Frontal cortex (tissue), 4 donors: ENCODE measurements around the gene FBXW7. TPM values are rescaled to one million over a fixed set of nuclear protein-coding genes. Genes with fewer than 3 reads are reported as not detected.

Experiments
- DNase-seq, 2 donors: peaks; one replicate each; pipeline ENCODE4 v3.0.0; 2012; ENCODE audit warnings: low spot score in 2 of 2
- FAIRE-seq: peaks from 2 replicates; lab custom pipeline; 2012; peaks lifted over from hg19 to GRCh38; lab: Jason Lieb, UNC
- total RNA-seq: library from RNA; depleted of rRNA; stranded (reverse); fragments of >200 nt; gene quantifications from one replicate; pipeline ENCODE4 v1.2.3, GENCODE V29; 2014
- donor health status: control.
- donor health status: control.
- donor health status: control.

Gene FBXW7
- total RNA-seq, 1 donor from 2014 or later, result 433 TPM

DNA sequence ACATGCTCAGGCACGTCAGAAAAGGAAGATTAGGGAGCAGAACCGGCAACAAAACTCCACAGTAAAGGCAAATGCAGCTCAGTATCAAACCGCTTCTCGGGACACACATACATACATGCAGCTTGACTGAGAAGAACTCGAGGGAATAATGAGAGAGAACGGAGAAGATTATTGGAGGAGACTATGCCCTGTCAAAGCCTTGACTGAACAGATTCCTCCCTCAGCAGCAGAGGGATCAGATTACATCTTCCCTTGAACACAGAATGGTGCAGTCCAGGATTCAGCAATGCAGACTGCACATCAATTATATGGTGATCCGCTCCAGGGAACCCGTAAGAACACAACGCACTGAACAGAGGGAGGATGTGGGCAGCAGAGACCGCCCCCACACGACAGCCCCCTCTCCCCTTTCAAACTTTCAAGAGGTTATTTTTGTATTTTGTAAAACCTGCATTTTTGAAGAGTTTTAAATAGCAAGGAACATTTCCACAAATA lies 183.2 kb downstream of the FBXW7 start:
- FAIRE-seq (no peak), DNase-seq (peak in 1 of 2 donors; percentile 9)

DNA sequence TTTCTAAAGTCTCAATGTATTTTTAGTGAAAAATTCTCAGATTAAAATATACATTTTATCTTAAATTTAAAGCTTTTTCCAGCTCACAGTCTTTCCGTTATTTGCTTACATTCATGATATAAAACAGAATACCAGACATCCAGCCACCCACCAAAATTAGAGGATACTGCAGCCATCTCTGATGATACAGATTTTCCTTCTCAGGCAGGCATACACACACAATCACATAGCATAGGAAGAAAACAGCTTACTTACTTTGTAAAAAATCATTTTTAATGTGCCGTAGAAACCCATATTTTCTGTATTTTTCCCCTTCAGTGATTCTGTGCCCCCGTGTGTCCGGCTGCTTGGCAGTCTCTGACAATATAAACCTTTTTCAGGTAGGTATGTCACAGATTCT lies 183.7 kb downstream of the FBXW7 start:
- no peak for FAIRE-seq
- DNase-seq, result no peak

DNA sequence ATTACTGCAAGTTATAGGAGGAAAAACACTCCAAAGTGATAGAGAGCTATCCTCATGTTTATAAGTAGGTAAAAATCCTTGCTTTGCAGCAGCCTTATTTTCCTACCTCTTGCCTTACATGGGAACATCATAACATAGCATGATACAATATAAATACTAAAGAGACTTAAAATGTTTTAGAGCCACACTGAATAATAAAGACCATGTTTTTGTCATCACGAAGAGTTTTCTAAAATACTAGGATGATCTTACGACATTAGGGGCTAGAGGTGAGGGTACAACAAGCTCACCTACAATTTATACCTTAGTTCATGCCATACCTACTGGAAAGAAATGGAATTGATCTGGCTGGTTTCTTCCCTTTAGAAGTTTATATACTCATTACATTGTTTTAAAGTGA lies 184.8 kb downstream of the FBXW7 start:
- no peak for FAIRE-seq
- no peak for DNase-seq

DNA sequence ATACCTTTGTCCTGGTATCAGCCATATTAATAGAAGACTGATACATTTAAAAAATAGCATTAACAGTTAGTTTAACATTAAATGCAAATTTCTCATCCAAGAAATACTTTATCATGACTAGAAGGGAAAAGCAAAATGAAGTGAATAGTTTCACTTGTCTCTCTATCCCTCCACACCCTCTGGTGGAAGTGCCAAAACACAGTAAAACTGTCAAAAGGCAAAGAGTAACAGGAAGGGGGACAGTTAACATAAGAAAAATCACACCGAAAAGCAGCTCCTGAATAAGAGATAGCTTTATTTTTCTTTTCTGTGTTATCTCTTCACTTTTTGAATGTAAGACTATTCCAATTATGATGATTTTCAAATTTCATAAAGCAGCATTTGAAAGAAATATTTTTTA lies 187.2 kb downstream of the FBXW7 start:
- DNase-seq (no peak), FAIRE-seq (no peak)

DNA sequence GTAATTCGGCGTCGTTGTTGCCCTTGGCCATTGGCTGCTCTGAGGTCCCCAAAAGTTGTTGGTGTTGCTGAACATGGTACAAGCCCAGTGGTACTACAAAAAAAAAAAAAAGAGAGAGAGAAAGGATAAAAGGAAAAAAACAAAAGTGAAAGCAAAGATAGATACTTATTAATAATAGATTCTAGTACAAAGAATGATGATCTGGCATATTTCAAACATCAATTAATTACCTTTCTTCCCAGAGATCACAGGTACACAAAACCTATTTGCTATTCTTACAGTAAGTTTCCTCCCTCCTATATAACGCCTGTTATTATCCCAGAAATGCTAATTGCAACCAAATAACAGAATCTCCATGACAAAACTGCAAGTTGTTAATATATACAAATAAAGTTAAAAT lies 188.9 kb downstream of the FBXW7 start:
- FAIRE-seq, result no peak

DNA sequence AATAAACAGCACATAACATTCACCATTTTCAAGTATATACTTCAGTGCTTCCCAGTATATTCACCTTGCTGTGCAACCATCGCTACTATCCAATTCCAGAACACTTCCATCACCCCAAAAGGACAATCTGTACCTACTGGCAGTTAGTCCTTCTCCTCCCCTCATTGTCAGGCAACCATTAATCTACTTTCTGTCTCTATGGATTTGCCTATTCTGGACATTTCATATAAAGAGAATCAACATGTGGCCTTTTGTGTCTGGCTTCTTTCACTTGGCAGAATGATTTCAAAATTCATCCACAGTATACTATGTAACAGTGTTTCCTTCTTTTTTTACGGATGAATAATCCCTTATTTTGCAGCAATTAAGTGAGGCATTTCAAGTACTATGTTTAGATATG lies 189.4 kb downstream of the FBXW7 start:
- FAIRE-seq (no peak), DNase-seq (no peak)

More for the DNA sequence above, 188.9 kb downstream of the FBXW7 start:
- no peak for DNase-seq

DNA sequence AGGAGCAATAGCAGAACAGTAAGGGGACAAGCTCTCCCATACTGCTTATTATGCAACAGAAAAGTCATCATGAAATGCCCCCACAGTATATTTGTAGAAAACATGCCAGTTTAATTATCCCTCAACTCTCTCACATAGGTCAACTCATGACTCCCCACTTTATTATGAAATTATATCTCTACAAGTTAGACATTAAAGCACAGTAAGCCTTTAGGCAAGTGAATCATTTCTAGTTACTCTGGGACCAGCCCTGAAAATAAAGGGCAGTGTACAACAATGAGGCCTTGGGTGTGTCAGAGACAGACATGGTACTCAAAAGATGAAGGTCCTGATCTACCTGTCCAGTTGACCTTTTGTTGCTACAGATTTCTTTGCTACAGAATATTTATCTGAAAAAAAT lies 191.9 kb downstream of the FBXW7 start:
- no peak for FAIRE-seq

DNA sequence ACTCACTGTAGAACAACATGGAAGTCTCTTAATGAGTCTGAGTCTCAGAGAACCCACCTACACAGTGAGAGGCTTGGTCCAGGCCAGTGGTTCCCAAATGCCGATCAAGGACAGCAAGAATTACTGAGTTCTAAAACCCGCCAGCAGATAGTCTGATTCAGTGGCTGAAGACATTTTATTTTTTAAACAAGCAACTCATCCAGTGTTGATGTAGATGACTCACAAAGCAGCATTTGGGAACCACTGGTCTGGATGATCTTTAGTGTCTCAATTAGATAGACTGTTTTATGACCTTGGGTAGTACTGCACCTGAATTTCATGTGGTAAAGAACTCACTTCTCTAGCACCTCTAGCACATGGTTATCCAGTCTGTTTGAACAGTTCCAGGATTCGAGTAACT lies 193.6 kb downstream of the FBXW7 start:
- DNase-seq (no peak), FAIRE-seq (no peak)

More for the DNA sequence above, 191.9 kb downstream of the FBXW7 start:
- DNase-seq, result no peak

DNA sequence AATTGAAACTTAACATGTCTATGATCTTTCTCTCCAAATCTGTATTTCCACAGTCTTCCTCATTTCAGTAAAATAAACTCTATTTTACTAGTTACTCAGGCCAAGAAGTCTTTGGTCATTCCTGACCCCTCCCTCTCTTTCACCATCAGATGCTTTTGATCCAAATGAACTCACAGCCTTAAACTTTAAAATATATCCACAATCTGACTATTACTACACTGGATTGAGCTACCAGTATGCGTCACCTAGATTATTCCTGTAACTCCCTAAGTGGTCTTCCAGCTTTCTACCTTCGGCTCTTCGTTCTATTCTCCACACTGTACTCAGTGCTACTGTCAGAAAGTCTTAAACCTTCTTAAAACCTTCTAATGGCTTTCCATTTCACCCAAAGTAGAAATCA lies 195.1 kb downstream of the FBXW7 start:
- FAIRE-seq, result no peak
- no peak for DNase-seq

DNA sequence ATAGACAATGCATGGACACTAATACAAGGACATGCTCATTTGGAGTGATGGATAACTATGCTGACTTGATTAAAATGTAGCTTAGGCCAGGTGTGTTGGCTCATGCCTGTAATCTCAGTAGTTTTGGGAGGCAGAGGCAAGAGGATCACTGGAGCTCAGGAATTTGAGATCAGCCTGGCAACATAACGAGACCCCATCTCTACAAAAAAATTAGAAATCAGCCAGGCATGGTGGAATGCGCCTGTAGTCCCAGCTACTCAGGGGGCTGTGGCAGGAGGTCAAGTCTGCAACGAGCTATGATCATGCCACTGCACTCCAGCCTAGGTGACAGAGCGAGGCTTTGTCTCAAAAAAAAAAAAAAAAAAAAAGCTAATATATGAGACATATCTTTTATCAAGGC lies 196.3 kb downstream of the FBXW7 start:
- DNase-seq (no peak), FAIRE-seq (no peak)

DNA sequence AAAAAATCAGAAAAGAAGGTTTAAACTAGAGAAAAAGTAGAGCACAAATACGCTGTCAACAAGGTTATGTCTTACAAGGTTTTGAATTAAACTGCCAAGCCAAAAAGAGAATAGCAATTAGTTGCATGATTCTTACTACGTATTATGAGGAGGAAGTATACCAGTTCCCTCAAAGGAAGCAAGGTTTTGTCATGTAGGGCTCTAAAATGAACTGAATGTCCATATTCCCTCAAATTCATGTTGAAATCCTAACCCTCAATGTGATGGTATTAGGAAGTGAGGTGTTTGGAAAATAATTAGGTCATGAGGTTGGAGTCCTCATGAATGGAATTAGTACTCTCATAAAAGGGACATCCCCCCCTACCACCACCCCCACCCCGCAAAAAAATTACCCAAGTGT lies 201.0 kb downstream of the FBXW7 start:
- DNase-seq (no peak), FAIRE-seq (no peak)

DNA sequence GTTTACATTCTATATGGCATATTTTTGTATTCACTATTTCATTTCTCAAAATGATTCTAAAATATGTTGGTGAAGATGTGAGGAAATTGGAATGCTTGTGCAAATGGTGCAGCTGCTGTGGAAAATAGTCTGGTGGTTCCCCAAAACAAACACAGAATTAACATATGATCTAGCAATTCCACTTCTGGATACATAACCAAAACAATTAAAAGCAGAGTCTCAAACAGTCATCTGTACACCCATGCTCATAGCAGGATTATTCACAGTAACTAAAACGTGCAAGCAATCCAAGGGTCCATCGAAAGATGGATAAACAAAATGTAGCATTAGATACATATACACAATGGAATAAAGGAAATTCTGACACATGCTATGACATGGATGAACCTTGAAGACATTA lies 204.8 kb downstream of the FBXW7 start:
- DNase-seq (no peak), FAIRE-seq (no peak)

DNA sequence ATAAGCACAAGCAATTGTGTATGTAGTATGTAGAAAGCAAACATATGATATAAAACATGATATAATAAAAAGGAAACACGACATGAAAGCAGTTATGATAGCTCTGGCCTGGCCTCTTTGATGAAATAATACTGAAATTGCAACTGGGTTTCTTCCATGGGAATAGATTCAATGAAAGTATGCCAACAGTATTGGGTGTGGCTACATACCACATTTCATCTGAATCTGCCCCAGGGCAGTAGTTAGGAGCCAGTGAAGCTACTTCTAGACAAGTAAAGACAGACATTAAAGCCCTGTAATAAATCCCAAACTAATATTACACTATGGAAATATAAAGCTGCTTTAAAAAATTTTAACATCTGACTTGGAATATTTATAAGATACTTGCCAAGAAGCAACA lies 207.3 kb downstream of the FBXW7 start:
- FAIRE-seq (no peak), DNase-seq (no peak)

DNA sequence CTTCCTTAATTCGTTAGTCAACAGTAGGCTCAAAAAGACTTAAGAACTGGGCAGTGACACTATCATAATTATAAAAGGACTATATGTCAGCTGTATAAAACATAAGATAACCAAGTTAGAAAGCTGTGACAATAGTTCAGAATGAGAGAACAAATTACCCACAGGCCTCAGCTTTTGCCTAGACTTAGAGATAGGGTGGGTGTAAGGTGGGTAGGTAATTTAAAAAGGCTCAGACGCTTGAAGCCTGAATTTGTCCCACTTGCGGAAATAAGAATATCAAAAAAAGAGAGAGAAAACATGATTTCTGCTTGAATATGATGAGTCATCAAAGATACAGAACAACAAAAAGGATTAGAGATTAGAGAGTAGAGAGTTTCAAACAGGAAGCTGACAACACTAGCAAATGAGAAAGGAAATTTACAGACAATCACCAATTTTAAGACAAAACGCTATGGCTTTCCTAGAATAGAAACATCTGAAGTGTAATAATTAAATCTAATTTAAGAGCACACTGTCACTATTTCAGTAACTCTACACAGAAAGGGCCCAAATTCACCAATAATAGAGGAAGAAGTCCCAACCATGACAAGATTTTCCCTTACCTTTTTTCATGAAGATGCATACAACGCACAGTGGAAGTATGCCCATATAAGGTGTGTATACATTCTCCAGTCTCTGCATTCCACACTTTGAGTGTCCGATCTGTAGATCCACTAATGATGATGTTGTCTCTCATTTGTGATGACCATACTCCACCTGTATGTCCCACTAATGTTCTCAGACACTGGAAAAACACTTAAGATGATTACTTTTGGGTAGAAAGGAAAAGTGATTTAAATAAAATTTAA lies 208.1 kb downstream of the FBXW7 start:
- FAIRE-seq, result no peak
- no peak for DNase-seq

DNA sequence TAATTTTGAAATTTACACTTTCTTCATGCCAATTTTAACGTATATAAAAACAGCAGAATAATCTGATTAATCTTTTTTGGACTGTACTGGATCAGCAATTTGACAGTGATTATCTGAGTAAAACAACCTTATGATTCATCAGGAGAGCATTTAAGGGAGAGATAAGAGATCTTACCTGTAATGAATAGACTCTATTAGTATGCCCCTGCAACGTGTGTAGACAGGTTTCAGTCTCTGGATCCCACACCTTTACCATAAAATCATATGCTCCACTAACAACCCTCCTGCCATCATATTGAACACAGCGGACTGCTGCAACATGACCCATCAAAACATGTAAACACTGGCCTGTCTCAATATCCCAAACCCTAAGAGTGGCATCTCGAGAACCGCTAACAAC lies 210.1 kb downstream of the FBXW7 start:
- DNase-seq, result no peak

DNA sequence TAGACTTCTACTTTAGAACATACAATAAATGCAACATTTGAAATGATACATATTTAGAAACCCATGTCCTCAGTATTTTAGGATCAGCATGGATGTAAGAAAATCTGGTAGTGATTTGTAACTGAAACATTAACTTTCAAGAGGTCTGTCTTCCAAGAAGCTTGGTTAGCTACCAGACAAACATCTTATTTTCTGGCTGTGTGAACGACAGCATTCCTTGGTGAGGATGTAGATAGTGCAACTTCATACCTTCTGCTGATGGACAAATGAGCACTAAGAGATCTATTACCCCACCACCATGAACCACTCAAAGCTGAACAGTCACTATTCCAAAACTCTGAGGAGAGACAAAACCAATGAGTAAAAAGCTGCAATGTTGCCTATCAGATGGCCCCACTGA lies 212.7 kb downstream of the FBXW7 start:
- no peak for DNase-seq
- no peak for FAIRE-seq

More for the DNA sequence above, 210.1 kb downstream of the FBXW7 start:
- no peak for FAIRE-seq

DNA sequence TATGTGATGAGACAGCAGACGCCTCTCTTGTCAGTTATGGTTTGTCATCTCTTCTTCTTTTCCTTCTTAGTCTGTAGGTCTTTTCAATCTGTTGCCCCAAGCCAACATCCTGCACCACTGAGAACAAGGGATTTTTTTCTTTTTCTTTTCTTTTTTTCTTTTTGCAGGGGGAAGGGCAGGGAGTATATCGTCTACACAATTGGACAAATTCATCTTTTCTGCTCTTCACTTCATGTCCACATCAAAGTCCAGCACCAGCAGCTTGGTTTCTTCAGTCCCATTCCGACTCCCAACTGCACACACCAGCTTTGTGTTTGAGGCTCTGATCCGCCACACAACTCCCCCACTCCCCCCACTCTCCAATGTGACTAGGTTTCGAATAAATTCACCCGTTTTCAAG lies 213.2 kb downstream of the FBXW7 start:
- no peak for DNase-seq
- no peak for FAIRE-seq

DNA sequence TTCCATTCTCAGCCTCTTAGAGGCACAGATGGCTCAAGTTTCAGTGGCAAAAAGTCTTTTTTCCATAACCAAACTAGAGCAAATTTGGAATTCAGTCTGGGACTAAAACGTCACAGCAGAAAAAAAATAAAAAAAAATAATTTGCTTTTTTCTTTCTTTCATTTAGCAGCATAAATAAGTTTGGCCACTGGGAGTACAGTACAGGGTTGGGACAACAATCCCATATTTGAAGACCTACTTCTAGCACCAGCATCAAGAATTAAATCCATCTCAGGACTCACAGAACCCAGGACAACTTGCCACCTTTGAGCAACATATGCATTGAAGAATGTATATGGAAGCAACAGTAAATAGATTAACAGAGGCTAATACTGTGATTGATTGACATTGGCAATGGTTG lies 214.0 kb downstream of the FBXW7 start:
- no peak for DNase-seq
- no peak for FAIRE-seq

DNA sequence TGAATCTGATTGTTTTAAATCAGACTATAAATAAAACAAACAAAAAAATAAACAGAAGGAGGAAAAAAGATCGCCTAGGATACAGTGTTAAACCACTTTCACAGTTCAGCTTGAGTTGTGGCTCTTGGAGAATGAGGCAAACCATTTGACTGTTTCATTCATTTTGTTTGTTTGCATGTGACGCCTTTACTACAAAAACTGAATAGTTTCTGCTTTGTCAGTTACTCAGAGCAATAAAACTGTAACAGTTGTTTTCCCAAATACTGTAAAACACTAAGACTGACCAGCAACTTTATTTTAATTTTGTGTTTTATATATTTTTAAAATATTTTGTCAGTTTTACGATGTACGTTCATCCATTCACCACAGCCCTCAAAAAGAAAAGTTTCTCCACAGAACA lies 214.5 kb downstream of the FBXW7 start:
- DNase-seq (no peak), FAIRE-seq (no peak)

DNA sequence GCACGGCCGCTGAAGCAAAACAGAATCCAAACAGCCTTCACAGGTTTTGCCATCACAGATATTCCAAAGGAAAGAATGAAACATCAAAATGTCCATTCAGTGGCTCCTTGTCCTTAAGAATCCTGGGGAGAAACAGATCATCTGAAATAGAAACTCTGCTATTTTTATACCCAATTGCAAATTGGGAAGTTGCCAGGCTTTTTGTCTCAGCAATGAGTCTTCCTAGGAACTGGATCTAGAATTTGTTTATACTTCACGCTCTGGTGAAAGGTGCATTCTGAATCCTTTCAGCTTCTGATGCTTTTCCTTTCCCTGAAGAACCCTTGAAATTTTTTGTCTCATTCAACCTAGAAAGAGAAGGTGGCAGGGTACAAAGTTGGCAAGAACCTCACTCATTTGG lies 218.9 kb downstream of the FBXW7 start:
- no peak for DNase-seq
- FAIRE-seq, result no peak

DNA sequence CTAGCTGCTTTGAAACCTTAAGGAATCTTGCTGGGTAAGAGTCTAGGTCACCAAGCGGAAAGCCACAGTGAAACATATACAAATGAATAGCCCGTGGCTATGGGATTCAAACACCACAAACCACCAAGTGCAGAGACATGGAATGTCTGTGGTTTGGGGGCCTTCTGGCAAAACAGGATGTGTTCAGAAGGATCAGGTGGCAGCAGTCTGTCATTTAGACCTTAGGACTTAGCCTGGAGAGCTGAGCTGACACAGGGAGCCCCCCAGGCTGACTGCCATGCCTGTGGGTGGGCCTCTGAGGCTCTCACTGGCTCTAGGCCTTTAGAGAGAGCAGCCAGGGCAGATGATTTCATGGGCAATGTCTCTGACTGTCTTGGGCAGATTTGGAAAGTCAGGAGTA lies 225.6 kb downstream of the FBXW7 start:
- FAIRE-seq, result no peak
- DNase-seq, result no peak

DNA sequence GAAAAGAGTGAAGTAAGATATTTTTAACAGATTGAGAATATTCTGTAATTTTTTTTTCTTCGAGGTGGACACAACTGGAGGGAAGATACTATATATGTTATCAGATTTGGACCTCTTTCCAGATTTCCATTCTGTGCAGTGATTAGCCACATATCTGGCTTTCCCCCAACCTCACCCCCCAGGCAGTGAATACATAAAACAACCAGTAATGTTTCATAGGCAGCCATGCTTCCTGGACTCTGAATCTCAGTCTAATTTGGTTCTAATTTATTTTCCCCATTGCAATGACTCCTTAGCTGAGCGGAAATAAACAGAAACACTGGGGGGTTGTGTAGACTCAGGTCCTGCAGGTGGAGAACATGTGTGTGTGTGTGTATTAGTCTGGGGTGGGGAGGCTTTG lies 226.5 kb downstream of the FBXW7 start:
- FAIRE-seq, result no peak
- no peak for DNase-seq
